Liver (tissue), 9 donors: ENCODE measurements around the gene PDS5A. TPM values are rescaled to one million over a fixed set of nuclear protein-coding genes. Genes with fewer than 3 reads are reported as not detected.

ENCODE experiments used
- DNase-seq: peaks from one replicate; pipeline ENCODE4 v3.0.0-alpha.2; 2017; ENCODE audit warnings: low spot score
- H3K27ac ChIP-seq, 2 donors: one replicate each; pipeline ENCODE4 v1.7.0; 2013; ENCODE audit warnings: inconsistent platforms in 2 of 2, low read length in 2 of 2, control low read depth in 1 of 2, low read depth in 1 of 2, mild to moderate bottlenecking in 1 of 2
- H3K27me3 ChIP-seq, 4 donors: one replicate each; pipeline versions ENCODE4 v1.6.1 to v1.7.0; 2013; ENCODE audit warnings: low read length in 3 of 4, inconsistent platforms in 1 of 4, mild to moderate bottlenecking in 1 of 4, moderate library complexity in 1 of 4; ENCODE audit not compliant: control insufficient read depth in 4 of 4, insufficient read depth in 4 of 4
- H3K36me3 ChIP-seq, 4 donors: one replicate each; pipeline versions ENCODE4 v1.6.1 to v1.7.0; 2013; ENCODE audit warnings: low read length in 3 of 4, mild to moderate bottlenecking in 3 of 4, low read depth in 1 of 4, moderate library complexity in 1 of 4; ENCODE audit not compliant: control insufficient read depth in 4 of 4, insufficient read depth in 3 of 4
- H3K4me1 ChIP-seq, 4 donors: one replicate each; pipeline versions ENCODE4 v1.6.1 to v1.7.0; 2013; ENCODE audit warnings: low read length in 3 of 4, mild to moderate bottlenecking in 3 of 4, moderate library complexity in 1 of 4; ENCODE audit not compliant: control insufficient read depth in 4 of 4, insufficient read depth in 4 of 4
- H3K4me3 ChIP-seq, 3 donors: one replicate each; pipeline versions ENCODE4 v1.6.1 to v1.7.0; 2013; ENCODE audit warnings: low read length in 3 of 3, control low read depth in 1 of 3, low read depth in 1 of 3, mild to moderate bottlenecking in 1 of 3
- H3K9ac ChIP-seq, 2 donors: one replicate each; pipeline ENCODE4 v1.7.0; 2013; ENCODE audit warnings: low read length in 2 of 2, mild to moderate bottlenecking in 2 of 2, moderate library complexity in 2 of 2, control low read depth in 1 of 2, low read depth in 1 of 2
- H3K9me3 ChIP-seq, 4 donors: one replicate each; pipeline versions ENCODE4 v1.6.1 to v1.7.0; 2013; ENCODE audit warnings: low read length in 3 of 4; ENCODE audit not compliant: control insufficient read depth in 4 of 4
- FOXA2 ChIP-seq: IDR thresholded peaks from 2 replicates; pipeline ENCODE4 v1.6.1; 2016; ENCODE audit warnings: antibody characterized with exemption
- HNF4A ChIP-seq, 2 donors: conservative IDR thresholded peaks; 2 replicates each; pipeline ENCODE4 v1.6.1; 2016; ENCODE audit warnings: antibody characterized with exemption in 2 of 2, mild to moderate bottlenecking in 2 of 2
- HNF4G ChIP-seq: IDR thresholded peaks from 2 replicates; pipeline ENCODE4 v1.6.1; 2016; ENCODE audit warnings: antibody characterized with exemption
- JUND ChIP-seq, 2 donors: IDR thresholded peaks; 2 replicates each; pipeline ENCODE4 v1.6.1; 2016; ENCODE audit warnings: antibody characterized with exemption in 2 of 2
- MAX ChIP-seq: IDR thresholded peaks from 2 replicates; pipeline ENCODE4 v1.6.1; 2016; ENCODE audit warnings: antibody characterized with exemption
- NR2F2 ChIP-seq: IDR thresholded peaks from 2 replicates; pipeline ENCODE4 v1.6.1; 2016; ENCODE audit warnings: antibody characterized with exemption
- RAD21 ChIP-seq, 2 donors: IDR thresholded peaks; 2 replicates each; pipeline ENCODE4 v1.6.1; 2016; ENCODE audit warnings: antibody characterized with exemption in 2 of 2, mild to moderate bottlenecking in 2 of 2
- REST ChIP-seq: IDR thresholded peaks from 2 replicates; pipeline ENCODE4 v1.6.1; 2016; ENCODE audit warnings: antibody characterized with exemption, mild to moderate bottlenecking
- RXRA ChIP-seq, 2 donors: IDR thresholded peaks; 2 replicates each; pipeline ENCODE4 v1.6.1; 2017 to 2018; ENCODE audit warnings: antibody characterized with exemption in 2 of 2, mild to moderate bottlenecking in 1 of 2
- SP1 ChIP-seq: IDR thresholded peaks from 2 replicates; pipeline ENCODE4 v1.6.1; 2018; ENCODE audit warnings: antibody characterized with exemption, mild to moderate bottlenecking
- TAF1 ChIP-seq: conservative IDR thresholded peaks from 2 replicates; pipeline ENCODE4 v1.6.1; 2016; ENCODE audit warnings: antibody characterized with exemption, mild to moderate bottlenecking
- YY1 ChIP-seq: IDR thresholded peaks from 2 replicates; pipeline ENCODE4 v1.6.1; 2016; ENCODE audit warnings: antibody characterized with exemption, mild to moderate bottlenecking
- ZBTB33 ChIP-seq: IDR thresholded peaks from 2 replicates; pipeline ENCODE4 v1.6.1; 2016; ENCODE audit warnings: antibody characterized with exemption
- WGBS: extraction: QIAGEN DNeasy Blood & Tissue Kit; methylation state at CpG from one replicate; pipeline ENCODE4 v1.1.7; 2013; 5-methylcytosine and 5-hydroxymethylcytosine counted together
- polyA plus RNA-seq, 2 donors: library from polyadenylated mRNA; stranded (reverse) in 1 of 2; unstranded in 1 of 2; fragments of 200-250 nt in 1 of 2; fragments of >200 nt in 1 of 2; fragmentation: Nextera tagmentation in 1 of 2; extraction: Ambion mirVana in 1 of 2; gene quantifications; one replicate each; pipeline versions ENCODE4 v1.2.1 to v1.2.3, GENCODE V29; 2013 to 2015
- total RNA-seq, 2 donors: library from RNA; depleted of rRNA; stranded (reverse); fragments of >200 nt; gene quantifications; one replicate each; pipeline ENCODE4 v1.2.3, GENCODE V29; 2014
- TF ChIP-seq, protein P1 (sequence below): IDR thresholded peaks from 2 replicates; pipeline ENCODE4 v1.6.1; 2016; ENCODE audit warnings: antibody characterized with exemption
- donor health status: healthy.
- donor health status: healthy.
- donor health status: healthy.
- donor health status: healthy.
- donor health status: healthy.

The PDS5A gene
- total and polyA plus RNA-seq, 4 donors = 10.6 to 59.6 (median 25.9) TPM

DNA sequence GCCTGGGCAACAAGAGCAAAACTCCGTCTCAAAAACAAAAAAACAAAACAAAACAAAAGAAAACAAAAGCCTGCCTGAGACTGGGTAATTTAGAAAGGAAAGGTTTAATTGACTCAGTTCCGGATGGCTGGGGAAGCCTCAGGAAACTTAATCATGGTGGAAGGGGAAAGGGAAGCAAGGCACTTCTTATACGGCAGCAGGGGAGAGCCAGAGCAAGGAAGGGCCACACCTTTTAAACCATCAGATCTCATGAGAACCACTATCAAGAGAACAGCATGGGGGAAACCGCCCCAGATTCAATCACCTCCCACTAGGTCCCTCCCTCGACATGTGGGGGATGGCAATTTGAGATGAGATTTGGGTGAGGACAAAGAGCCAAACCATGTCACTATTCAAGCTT is 157.5 kb downstream of the PDS5A start (continued):
- TF ChIP-seq ZBTB33 (no peak), HNF4G (no peak)

- WGBS = 88% methylated on average over 5 of the region's 5 CpGs
- no peak overlapping the region for H3K9ac ChIP-seq
- no peak for DNase-seq
- TF ChIP-seq SP1 (no peak), ZBTB33 (no peak), HNF4A (conservative IDR thresholded peaks at IDR 0.05) (no peak), RXRA (IDR thresholded peaks at IDR 0.05) (no peak), REST (no peak), JUND (IDR thresholded peaks at IDR 0.05) (no peak), HNF4G (no peak), RAD21 (IDR thresholded peaks at IDR 0.05) (no peak), TAF1 (no peak), YY1 (no peak), NR2F2 (no peak), FOXA2 (no peak)
- H3K4me3 ChIP-seq = no peak overlapping the region
- no peaks in the 10 kb centered on the region for H3K9me3 ChIP-seq
- H3K36me3 ChIP-seq = peaks cover 0 to 3% (median under 1%) of the 10 kb centered on the region in 4 donors
- H3K27me3 ChIP-seq = no peaks in the 10 kb centered on the region
- no peaks in the 10 kb centered on the region for H3K4me1 ChIP-seq
- H3K27ac ChIP-seq = no peak overlapping the region
Measured at GRCh38 chr4:39818646-39819045, 159.1 kb downstream of the PDS5A start.

DNA sequence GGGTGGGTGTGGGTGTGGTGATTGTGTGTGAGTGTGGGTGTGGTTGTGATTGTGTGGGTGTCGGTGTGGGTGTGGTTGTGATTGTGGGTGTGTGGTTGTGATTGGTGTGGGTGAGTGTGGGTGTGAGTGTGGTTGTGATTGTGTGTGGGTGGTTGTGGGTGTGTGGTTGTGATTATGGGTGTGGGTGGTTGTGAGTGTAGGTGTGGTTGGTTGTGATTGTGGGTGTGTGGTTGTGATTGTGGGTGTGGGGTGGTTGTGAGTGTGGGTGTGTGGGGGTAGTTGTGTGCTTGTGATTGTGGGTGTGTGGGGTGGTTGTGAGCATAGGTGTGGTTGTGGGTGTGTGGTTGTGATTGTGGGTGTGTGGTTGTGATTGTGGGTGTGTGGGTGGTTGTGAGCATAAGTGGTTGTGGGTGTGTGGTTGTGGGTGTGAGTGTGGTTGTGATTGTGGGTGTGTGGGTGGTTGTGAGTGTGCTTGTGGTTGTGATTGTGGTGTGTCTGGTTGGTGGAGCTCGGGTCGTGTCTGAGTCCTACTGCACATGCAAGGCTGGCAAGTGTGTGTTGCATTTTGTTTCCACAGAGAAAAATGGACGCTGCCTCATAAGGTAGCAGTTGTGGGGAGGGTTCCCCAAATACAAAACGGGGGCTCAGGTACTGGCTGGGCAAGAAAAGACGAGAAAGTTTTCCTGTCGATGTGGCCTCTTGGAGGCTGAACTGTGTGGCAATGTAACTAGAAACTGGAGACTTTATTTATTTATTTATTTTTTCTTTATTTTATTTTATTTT is 163.1 kb downstream of the PDS5A start:
- H3K4me3 ChIP-seq = no peak overlapping the region
- H3K9me3 ChIP-seq = no peaks in the 10 kb centered on the region
- no peak overlapping the region for H3K9ac ChIP-seq
- no peaks in the 10 kb centered on the region for H3K4me1 ChIP-seq
- H3K27ac ChIP-seq = no peak overlapping the region
- no peak for DNase-seq
- WGBS = 86% methylated on average over 7 of the region's 7 CpGs
- no peaks in the 10 kb centered on the region for H3K27me3 ChIP-seq
- H3K36me3 ChIP-seq = no peaks in the 10 kb centered on the region
- TF ChIP-seq JUND (IDR thresholded peaks at IDR 0.05) = no peak
- TF ChIP-seq NR2F2 = no peak
- TF ChIP-seq ZBTB33 = no peak
- no peak for TF ChIP-seq SP1
- TF ChIP-seq, protein P1, sequence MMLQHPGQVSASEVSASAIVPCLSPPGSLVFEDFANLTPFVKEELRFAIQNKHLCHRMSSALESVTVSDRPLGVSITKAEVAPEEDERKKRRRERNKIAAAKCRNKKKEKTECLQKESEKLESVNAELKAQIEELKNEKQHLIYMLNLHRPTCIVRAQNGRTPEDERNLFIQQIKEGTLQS = no peak
- no peak for TF ChIP-seq FOXA2
- TF ChIP-seq RXRA (IDR thresholded peaks at IDR 0.05) = no peak
- TF ChIP-seq YY1 = no peak
- no peak for TF ChIP-seq TAF1
- no peak for TF ChIP-seq REST
- no peak for TF ChIP-seq HNF4G
- TF ChIP-seq HNF4A (conservative IDR thresholded peaks at IDR 0.05) = no peak
- no peak for TF ChIP-seq MAX
